HG03565 (cell line): Measurements from ENCODE around the gene HEPN1.

Source experiments
- ATAC-seq: cut with Tn5 transposase; IDR thresholded peaks from one replicate; pipeline ENCODE4 v1.9.1; 2021; ENCODE audit warnings: mild to moderate bottlenecking, moderate library complexity; ENCODE audit not compliant: unreplicated experiment

Gene HEPN1

DNA sequence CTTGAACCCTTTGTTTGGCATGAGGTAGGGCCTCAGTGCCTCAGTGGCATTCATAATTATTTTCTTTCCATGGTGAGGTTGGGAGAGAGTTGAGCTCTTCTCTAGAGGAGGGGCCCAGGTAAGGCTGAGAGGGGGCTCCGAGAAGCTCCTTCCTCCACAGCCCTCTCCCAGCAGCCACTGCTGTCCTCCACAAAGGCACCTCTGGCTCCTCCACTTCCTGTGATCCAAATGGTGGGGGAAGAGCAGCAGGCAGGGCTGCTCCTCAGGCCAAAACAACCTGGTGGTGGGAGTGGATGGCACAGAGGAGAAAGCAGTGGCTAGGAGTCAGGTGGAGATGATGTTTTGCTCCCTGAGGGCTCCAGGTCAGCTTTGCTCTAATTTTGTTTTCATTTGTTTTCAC, 34.7 kb upstream of the HEPN1 start:
- no peak for ATAC-seq

DNA sequence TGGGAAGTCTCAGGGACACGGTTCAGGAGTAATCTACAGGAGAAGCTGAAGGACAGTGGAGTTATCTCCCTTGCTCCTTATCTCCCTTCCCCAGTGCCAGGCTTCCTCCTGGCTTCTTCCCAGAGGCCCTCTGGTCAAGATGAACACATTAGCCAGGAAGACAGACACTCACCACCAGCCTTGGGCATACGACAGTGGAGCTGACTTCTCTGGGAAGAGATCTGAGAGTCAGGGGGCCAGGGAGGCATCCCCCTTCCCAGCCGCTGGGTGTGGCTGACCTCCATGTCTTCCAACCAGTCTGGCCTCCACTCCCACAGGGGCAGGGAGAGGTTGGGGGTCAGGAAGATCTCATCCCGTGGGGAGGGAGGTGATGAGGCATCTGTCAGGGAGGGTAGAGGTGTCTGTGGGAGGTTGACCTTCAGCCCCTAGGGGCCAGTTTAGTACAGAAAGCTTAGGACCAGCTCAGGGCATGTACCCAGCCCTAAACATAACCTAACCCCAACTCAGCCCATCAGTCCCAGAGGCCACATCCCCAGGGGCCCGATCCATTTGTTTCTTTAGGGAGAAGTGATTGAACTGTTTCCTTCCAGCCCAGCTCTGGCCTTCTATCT, 34.1 kb upstream of the HEPN1 start:
- ATAC-seq, result no peak

DNA sequence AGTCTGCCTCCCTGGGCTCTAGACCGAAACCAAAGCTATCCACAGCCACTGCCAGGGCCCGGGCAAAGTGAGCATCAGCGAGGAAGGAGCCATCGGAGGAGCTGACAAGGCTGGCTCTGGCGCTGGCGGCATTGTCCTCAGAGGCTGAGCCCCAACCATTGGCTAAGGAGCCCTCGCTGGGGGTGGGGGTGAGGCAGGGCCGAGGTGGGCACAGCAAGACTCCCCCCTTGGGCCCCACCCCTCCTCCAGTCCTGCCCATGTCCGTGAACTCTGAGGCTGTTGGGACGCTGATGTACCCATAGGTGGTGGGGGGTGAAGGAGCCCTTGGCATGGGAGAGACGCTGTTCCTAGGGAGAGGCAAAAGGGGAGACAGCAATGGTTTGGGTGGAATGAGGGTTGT, 32.6 kb upstream of the HEPN1 start:
- no peak for ATAC-seq

DNA sequence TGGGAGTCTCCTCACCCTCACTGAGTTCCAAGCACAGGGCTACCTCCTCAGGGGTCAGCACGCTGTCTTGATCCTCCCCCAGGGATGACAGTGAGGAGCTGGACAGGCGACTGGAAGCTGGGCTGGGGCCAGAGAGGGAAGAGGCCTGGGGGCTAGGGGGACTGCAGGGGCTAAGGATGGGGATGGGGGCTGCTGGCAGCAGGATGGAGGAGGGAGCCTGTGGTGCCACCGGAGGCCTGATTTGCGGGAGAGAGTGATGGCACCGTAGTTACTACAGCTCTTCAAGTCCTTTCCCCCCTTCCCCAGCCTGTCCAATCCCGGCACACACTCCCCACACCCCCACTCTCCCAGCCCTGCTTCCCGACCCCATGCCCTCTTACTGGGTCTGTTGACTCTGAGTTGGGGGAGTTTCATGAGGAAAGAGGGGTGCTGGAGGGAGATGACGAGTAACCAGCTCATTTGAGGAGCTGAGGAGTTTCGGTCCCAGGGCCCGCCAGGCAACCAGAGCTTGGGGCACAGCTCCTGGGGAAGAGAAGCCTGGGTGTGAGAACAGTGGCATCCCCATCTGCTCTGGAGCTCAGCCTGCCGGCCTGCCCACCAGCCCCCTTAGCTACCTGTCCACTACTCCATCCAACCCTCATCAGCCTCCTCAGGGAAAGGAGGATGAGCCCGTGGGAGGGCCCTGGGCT, 31.9 kb upstream of the HEPN1 start:
- no peak for ATAC-seq

DNA sequence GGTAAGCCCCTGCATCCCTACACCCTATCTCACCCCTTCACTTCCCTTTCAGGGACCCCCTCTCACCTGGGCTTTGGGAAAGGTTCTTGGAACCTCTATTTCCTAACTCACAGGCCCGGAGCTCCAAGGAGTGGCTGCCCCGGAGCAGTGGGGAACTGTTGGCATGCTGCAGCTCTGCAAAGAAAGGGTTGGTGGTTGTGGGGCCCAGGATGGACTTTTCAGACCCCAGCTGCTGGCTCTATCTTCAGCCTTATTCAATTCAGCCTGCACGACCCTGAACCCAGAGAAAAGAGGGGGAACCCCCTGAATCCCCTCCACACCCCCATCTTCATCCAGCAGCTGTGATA, 31.4 kb upstream of the HEPN1 start:
- ATAC-seq, result no peak

DNA sequence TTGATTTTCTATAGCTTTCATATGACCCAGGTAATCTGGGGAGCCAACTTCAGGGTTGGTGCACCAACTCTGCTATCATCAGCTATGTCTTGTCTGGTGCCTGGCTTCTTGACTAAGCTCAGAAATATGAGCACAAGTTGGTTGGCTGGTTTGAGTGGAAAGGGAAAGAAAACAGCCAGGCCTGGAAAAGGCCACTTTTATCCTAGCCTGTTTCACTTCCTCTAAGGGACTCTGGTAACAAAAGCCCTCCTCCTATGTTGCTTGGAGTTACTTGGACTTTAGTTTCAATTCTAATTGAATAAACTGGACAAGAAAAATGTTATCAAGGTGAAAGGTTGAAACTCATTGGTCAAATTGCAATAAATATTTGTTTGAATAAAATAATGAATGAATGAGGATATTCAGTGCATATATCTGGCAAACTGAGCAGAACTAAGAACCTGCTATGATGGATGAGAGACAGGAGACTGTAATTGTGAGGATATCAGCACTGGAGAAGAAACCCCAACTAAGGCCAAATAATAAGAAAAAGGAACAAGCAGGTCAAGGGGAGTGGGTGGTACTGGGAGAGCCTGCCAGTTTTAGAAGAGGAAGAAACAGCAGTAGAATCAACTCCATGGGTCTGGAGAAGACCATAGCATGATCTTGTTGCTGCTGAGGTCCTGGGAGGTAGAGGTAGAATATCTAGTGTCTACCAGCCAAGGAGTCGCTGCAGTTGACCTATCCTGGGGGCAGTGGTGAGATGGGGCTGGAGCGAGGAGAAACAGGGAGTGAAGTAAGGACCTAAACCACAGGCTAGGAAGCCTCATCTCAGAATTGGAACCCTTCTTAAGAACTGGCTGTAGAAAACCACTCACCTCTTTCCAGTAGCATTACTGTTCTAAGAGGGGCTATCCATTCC, 29.6 kb upstream of the HEPN1 start:
- no peak for ATAC-seq

DNA sequence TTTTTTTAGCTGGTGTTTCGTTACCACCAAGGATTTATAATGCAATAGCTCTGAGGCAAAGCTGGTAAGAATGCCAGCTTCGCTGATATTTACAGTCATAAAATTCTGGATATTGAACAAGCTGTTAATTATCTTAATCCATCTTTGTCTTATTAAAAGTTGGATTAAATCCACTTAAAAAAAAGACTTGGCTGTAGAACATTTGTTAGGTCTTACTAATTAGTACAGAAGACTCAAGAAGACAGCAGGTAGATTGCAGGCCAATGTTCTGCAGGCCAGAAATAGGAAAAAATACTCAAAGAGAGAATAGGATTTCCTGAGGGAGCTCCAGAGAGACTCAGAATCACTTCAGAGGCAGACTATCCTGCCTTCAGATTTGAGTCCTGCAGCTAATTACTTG, 28.9 kb upstream of the HEPN1 start:
- no peak for ATAC-seq

DNA sequence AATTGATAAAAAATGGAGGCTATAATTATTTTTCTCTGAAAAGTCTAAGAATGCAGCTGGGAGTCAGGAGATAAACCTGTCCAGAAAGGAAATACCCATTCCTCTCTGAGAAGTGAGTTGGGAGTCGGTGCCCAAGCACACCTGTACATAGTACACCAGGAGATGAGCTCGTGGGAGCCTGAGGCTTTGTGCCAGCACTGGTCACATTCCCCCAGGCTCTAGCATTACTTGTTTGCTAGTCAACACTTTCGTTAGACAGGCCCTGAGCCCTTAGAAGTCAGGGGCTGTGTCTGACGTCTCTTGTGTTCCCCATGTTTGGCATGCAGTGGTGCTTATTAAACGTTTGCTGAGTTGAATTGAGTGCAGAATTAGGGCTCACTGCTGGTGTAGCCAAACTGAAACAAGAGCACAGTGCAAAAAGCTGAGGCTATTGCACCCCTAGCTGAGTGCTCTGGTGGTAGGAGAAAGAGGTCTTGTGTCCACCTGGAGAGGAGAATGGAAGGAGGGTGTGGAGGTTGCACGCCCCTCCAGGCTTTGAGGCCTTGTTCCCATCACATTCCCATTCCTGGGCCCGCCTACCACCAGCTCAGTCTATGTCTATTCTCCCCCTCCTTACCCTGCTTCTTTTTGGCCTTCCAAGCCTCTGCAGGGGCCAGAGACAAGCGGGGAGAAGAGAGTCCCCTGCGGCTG, 28.2 kb upstream of the HEPN1 start:
- ATAC-seq, result no peak

DNA sequence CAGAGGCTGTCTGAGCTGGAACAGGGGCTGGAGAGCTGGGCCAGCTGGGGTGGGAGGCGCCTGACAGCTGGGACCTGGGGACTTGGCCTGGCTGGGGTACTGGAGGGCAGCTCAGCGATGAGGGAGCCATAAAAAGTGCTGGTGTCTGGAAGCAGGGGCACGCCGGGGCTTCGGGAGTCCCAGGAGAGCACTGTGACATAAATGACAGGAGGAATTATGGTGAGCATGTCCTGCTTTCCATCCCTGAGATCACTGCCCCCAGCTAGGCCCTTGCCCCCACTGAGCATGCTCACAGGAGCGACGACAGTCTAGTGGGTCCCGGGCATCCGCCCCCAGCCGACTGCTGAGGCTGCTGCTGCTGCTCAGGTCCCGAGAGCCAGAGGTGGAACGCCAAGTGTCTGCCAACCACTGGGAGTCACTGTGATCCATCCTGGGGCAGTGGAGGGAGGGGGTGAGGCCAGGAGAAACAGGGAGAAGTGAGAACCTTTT, 27.6 kb upstream of the HEPN1 start:
- ATAC-seq, result no peak

DNA sequence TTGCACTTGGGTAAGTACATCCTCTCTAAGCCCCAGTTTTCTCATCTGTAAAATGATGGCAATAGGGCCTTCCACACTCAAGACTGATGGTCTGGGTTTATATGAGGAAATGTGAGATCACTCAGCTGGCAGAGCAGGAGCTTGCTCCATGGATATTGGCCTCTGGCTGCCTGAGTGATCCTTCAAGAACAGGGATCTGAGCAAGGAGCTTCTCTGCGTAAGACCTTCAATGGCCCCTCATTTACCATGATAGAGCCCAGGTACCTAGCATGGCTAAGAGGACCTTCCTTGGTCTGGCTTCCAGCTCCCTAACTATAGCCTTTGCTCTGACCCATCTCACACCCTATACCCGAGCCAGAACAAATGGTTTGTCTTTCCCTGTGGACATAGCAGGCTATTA, 26.9 kb upstream of the HEPN1 start:
- ATAC-seq, result no peak

DNA sequence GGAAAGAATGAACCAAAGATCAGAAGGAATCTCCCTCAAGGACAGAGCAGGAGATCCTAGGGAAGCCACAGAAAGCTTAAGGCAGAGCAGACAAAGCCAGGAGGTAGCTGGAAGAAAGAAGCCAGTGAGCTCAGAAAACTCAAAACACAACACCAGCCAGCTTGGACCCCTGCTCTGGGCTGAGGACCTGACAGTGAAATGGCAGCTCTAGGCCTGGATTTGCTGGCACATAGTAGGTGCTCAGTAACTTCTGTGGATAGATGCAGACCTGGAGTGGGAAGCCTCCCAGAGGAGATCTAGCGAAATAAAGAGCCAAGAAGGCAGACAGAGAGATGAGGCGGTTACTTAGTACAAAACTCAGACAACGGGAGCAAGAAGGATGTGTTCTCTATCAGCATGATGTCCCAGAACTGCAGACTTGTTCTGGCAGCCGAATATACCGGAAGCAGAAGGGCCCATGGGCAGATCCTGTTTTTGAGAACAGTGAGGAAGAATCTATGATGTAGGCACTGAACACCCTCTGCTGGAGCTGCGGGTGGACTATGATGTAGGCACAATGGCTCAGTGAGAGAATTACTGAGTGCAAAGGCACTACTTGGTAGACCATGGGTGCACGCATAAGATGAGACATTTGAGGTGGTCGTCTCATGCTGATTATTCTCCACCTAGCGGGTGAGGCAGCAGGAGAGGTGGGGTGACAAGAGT, 26.1 kb upstream of the HEPN1 start:
- no peak for ATAC-seq

DNA sequence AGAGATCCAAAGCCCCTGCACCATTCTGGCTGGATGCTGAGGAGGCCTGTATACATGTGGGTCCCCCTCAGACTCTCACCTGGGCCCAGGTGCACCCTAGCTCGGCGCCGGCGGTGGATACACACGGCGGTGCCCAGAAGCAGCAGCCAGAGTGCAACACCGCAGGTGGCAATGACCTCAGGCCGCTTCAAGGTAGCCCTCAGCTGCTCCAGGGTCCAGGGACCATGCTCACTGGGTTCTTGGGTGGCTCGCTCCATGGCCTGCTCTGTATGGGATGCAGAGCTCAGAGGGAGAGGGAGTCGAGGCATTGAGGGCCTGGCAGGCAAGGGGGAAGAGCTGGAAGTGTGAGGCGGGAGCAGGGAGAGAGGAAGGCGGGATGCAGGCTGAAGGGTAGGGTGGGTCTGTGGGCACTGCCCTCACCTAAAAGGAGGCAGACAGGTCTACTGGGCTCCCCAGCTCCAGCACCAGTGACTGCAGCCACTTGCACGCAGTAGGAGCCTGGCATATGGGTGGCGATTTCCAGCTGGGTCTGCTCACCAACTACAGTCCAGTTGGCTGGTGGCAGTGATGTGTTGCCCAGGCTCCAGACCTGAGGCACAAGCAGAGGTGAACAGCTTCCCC, 25.2 kb upstream of the HEPN1 start:
- ATAC-seq, result no peak

DNA sequence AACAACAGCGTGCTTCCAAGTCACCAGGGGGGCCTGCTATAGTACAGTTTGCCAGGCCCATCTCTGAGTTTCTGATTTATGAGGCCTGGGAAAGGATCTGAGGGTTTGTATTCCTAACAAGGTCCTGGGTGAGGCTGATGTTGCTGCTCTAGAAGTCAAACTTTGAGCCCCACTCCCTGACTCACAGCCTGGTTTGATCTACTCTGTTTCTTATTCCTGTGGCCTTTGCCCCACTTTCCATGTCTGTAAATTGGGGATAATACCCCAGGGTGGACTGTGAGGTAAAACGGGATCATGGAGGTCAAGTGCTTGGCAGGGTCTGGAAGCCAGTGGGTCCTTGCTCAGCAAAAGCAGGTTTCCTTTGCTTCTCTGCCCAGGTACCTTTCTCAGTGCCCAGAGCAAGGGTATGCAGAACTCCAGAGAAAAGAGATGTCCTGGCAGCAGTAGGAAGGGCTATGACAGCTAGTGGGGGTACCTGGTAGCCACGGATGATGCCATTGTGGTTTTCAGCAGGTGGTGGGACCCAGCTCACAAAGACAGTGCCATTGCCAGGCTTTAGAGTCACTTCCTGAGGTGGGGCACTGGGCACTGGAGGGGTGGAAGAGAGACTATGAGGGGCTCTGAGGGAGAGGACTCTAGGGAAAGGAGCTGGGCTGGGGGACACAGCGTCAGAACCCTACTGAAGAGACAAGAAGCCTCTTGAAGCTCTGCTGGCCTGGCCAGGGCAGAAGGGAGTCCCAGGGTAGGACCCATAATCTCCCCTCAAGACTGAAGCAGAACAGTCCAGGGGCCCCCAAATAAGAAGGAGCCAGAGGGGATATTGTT, 24.2 kb upstream of the HEPN1 start:
- no peak for ATAC-seq

DNA sequence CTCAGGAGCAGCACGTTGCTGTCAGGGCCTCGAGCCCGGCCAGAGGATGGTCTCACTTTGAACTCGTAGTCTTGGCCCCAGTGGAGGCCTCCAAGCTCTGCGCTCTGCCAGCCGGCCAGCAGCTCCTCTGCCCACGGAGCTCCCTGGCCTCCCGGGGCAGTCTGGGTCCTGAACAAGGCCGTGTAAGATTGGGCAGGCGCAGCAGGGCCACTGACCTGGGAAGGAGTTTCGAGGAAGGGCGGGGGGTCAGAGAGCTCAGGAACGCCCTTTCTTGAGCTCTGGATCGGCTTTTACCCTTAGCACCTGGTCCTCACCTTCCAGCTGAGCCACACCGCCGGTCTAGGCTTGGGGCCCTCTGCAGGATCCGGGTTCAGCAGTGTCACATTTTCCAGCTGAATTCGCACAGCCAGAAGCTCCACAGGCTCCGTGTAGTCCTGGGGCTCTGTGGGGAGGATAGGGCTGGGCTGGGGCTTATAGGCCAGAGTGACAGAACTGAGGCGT, 23.5 kb upstream of the HEPN1 start:
- no peak for ATAC-seq

DNA sequence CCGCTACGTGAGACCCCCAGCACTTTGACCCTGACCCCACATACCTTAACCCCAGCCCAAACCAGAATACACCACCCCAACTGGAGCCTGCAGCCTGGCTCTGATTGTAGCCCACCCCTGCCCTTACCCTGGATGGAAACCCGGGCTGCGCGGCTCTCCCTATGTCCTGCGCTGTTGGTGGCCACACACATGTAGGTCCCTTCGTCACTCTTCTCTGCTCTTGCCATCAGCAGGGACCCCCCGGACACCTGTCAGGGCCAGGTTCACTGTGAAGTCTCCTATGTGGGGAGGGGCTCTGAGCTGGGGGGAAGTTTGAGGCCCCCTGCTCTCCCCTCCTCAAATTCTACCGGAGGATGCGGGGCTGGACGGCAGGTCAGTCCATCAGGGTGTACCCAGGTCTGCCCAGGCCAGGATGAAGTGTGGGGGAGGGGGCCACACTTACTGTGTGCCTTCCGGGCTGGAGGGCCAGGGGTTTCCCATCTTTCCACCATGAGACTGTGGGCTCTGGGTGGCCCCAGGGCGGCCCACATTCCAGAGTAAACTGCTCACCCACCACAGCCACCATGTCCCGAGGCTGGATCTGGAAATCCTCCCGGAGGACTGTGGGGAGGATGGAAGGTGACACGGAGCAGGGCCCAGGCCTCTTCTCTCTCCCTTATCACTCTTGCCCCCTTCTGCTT, 22.8 kb upstream of the HEPN1 start:
- ATAC-seq, result no peak

DNA sequence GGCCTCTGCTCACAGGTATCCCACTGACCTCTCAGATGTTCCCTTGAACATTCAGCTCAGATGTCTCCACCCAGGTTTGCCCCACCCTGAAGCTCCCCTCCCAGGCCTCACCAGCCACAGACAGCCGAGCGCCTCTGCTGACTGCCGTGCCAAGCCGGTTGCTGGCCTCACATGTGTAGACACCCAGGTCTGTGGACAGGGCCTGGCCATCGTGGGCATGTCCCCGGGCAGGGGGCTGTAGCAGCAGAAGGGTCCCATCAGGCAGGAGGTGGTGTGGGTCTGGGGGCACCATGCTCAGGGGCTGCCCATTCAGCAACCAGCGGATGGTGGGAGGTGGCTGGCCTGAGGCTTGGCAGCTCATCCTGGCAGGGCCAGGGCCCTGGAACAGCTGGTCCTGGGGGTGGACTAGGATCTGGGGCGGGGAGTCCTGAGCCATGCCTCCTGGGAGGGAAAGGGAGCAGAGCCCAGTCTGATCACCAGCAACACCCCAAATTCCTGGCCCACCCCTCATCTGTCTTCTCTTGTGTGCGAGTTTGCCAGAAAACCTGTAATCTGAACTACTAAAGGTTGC, 22.1 kb upstream of the HEPN1 start:
- ATAC-seq, result no peak

DNA sequence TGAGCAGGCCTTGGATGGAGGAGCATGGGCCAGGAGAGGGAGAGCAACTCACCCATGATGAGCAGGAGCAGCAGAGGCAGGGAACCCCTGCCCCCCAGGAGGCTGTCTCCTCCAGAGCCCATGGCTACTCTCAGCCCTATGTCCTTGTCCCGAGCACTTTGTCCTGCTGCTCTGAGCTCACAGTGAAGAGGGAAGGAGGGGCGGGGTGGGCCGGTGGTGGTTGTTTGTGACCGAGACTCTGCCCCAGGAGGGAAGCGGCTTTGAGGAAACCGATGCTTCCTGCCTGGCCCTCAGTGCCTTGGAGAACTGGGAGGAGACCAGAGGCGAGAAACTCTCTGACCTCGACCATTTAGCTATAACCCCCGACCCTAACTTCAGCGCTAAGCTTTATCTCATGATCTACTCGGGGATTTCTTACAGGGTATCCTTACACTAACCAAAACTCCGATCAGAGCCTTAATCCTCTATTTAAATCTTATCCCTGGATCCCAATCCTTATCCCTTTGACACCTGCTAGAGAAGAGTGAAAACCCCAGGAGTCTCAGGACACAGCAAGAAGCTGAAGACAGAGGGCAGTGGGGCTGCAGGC, 21.3 kb upstream of the HEPN1 start, which contains the start of gene ROBO4:
TSS of gene ROBO4 (minus strand) at position 192 of the 589 bp plus-strand sequence. CDS start at position 122, 70 bp downstream.
- no peak for ATAC-seq

DNA sequence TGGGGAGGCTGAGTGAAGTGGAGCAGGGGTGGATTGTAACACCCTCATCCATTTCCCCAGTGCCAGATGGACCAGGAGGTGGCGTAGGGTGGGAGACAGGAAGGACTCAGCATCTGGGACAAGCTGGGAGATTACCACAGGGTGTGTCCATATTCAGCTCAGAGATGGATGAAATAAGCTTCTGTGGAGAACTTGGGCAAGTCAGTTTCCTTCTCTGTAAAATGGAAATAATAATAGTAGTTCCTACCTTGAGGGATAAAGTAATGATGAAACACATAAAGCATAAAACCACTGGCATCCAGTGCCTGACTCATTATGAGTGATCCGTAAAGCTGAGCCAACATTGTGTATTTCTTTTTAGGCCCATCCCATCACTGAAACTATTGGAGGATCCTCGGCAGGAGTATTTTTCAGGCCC, 20.8 kb upstream of the HEPN1 start:
- no peak for ATAC-seq
